Activated T-helper 2 cell treated with anti-CD3 and anti-CD28 coated beads, Interferon-gamma antibody, Interleukin-2, Interleukin-4, amounts not matched to agents 10 μg/mL and 5 μg/mL and 100 μg/mL, durations not matched to agents 14 hours and 24 hours and 36 hours (primary cell): ENCODE measurements around the gene MTHFD2L. TPM values are rescaled to one million over a fixed set of nuclear protein-coding genes. Genes with fewer than 3 reads are reported as not detected.
"Not testable (repeated sequence)": the region's sequence is repeated elsewhere in the genome, so short reads cannot be mapped to it uniquely, and the experiment has no call there.

Source experiments
- DNase-seq: peaks from one replicate; pipeline ENCODE4 v3.0.0; 2021; ENCODE audit warnings: low spot score
- H3K27ac Mint-ChIP-seq: one replicate; pipeline ENCODE4 v1.8.0; 2021; ENCODE audit warnings: mixed read lengths
- H3K27me3 Mint-ChIP-seq: one replicate; pipeline ENCODE4 v1.8.0; 2021; ENCODE audit warnings: low read depth, mixed read lengths
- H3K36me3 Mint-ChIP-seq: one replicate; pipeline ENCODE4 v1.8.0; 2021; ENCODE audit warnings: low read depth, mixed read lengths
- H3K4me1 Mint-ChIP-seq: one replicate; pipeline ENCODE4 v1.8.0; 2021; ENCODE audit warnings: low read depth, mixed read lengths
- H3K4me3 Mint-ChIP-seq: one replicate; pipeline ENCODE4 v1.8.0; 2021; ENCODE audit warnings: low read depth, mild to moderate bottlenecking, moderate library complexity, mixed read lengths
- H3K9me3 Mint-ChIP-seq: one replicate; pipeline ENCODE4 v1.8.0; 2021; ENCODE audit warnings: mixed read lengths
- intact Hi-C: fragments of 100-400 bp; cut with micrococcal nuclease; formaldehyde crosslinking; loops from one replicate; pipeline ENCODE4 v1.15.1; 2023
- total RNA-seq: library from RNA; stranded (reverse); gene quantifications from 2 replicates; pipeline ENCODE4 v1.2.3, GENCODE V29; 2022

MTHFD2L gene
- total RNA-seq, 1 donor from 2014 or later: 8.6 TPM

- no peak for DNase-seq
- no peaks in the 10 kb centered on the region for H3K36me3 Mint-ChIP-seq
- H3K27ac Mint-ChIP-seq: no peak overlapping the region
- intact Hi-C loops: no loop called here
- no peaks in the 10 kb centered on the region for H3K9me3 Mint-ChIP-seq
- no peak overlapping the region for H3K4me3 Mint-ChIP-seq
- H3K27me3 Mint-ChIP-seq: peaks cover 39% of the 10 kb centered on the region
- H3K4me1 Mint-ChIP-seq: no peaks in the 10 kb centered on the region
Measured at GRCh38 chr4:74325886-74326285, 168.0 kb downstream of the MTHFD2L start.

GRCh38 chr4:74327762-74328161, 169.8 kb downstream of the MTHFD2L start:
- no peak overlapping the region for H3K4me3 Mint-ChIP-seq
- no peak for DNase-seq
- intact Hi-C loops: no loop called here
- no peaks in the 10 kb centered on the region for H3K4me1 Mint-ChIP-seq
- H3K27me3 Mint-ChIP-seq: peaks cover 35% of the 10 kb centered on the region
- no peaks in the 10 kb centered on the region for H3K36me3 Mint-ChIP-seq
- H3K9me3 Mint-ChIP-seq: no peaks in the 10 kb centered on the region
- no peak overlapping the region for H3K27ac Mint-ChIP-seq

- intact Hi-C loops: no loop called here
- H3K9me3 Mint-ChIP-seq: no peaks in the 10 kb centered on the region
- H3K36me3 Mint-ChIP-seq: no peaks in the 10 kb centered on the region
Measured at GRCh38 chr4:74328501-74328900, 170.6 kb downstream of the MTHFD2L start.

GRCh38 chr4:74329307-74329706, 171.4 kb downstream of the MTHFD2L start:
- no peak for DNase-seq
- intact Hi-C loops: no loop called here
- no peak overlapping the region for H3K4me3 Mint-ChIP-seq
- no peaks in the 10 kb centered on the region for H3K4me1 Mint-ChIP-seq
- H3K9me3 Mint-ChIP-seq: no peaks in the 10 kb centered on the region
- H3K27me3 Mint-ChIP-seq: peaks cover 25% of the 10 kb centered on the region
- H3K27ac Mint-ChIP-seq: no peak overlapping the region
- H3K36me3 Mint-ChIP-seq: no peaks in the 10 kb centered on the region

More at GRCh38 chr4:74328501-74328900, 170.6 kb downstream of the MTHFD2L start:
- Mint-ChIP-seq H3K4me3 (no peak overlapping the region), H3K4me1 (no peaks in the 10 kb centered on the region), H3K27me3 (peaks cover 30% of the 10 kb centered on the region), H3K27ac (no peak overlapping the region)
- DNase-seq: no peak

- intact Hi-C loops: no loop called here
- H3K4me1 Mint-ChIP-seq: no peaks in the 10 kb centered on the region
- no peak overlapping the region for H3K4me3 Mint-ChIP-seq
Measured at GRCh38 chr4:74330295-74330750, 172.4 kb downstream of the MTHFD2L start.

GRCh38 chr4:74331252-74331651, 173.3 kb downstream of the MTHFD2L start:
- no peaks in the 10 kb centered on the region for H3K36me3 Mint-ChIP-seq
- peaks cover 21% of the 10 kb centered on the region for H3K27me3 Mint-ChIP-seq
- intact Hi-C loops: no loop called here
- DNase-seq: no peak
- no peak overlapping the region for H3K4me3 Mint-ChIP-seq
- H3K27ac Mint-ChIP-seq: no peak overlapping the region
- no peaks in the 10 kb centered on the region for H3K4me1 Mint-ChIP-seq
- no peaks in the 10 kb centered on the region for H3K9me3 Mint-ChIP-seq

More at GRCh38 chr4:74330295-74330750, 172.4 kb downstream of the MTHFD2L start:
- H3K27me3 Mint-ChIP-seq: peaks cover 23% of the 10 kb centered on the region
- no peaks in the 10 kb centered on the region for H3K9me3 Mint-ChIP-seq
- no peak for DNase-seq
- H3K27ac Mint-ChIP-seq: no peak overlapping the region
- no peaks in the 10 kb centered on the region for H3K36me3 Mint-ChIP-seq

- no peaks in the 10 kb centered on the region for H3K9me3 Mint-ChIP-seq
- no peaks in the 10 kb centered on the region for H3K36me3 Mint-ChIP-seq
- H3K4me3 Mint-ChIP-seq: no peak overlapping the region
- no peak overlapping the region for H3K27ac Mint-ChIP-seq
- intact Hi-C loops: no loop called here
- peaks cover 21% of the 10 kb centered on the region for H3K27me3 Mint-ChIP-seq
- no peak for DNase-seq
- H3K4me1 Mint-ChIP-seq: no peaks in the 10 kb centered on the region
Measured at GRCh38 chr4:74331944-74332343, 174.0 kb downstream of the MTHFD2L start.

- intact Hi-C loops: no loop called here
- no peaks in the 10 kb centered on the region for H3K36me3 Mint-ChIP-seq
- no peak overlapping the region for H3K27ac Mint-ChIP-seq
- DNase-seq: no peak
- no peaks in the 10 kb centered on the region for H3K4me1 Mint-ChIP-seq
- H3K9me3 Mint-ChIP-seq: no peaks in the 10 kb centered on the region
- H3K27me3 Mint-ChIP-seq: peaks cover 11% of the 10 kb centered on the region
- no peak overlapping the region for H3K4me3 Mint-ChIP-seq
Measured at GRCh38 chr4:74334636-74335035, 176.7 kb downstream of the MTHFD2L start.

GRCh38 chr4:74335341-74336021, 177.6 kb downstream of the MTHFD2L start:
- H3K27me3 Mint-ChIP-seq: peaks cover 10% of the 10 kb centered on the region
- no peaks in the 10 kb centered on the region for H3K9me3 Mint-ChIP-seq
- no peak overlapping the region for H3K27ac Mint-ChIP-seq
- no peaks in the 10 kb centered on the region for H3K36me3 Mint-ChIP-seq
- H3K4me1 Mint-ChIP-seq: no peaks in the 10 kb centered on the region
- intact Hi-C loops: no loop called here
- H3K4me3 Mint-ChIP-seq: no peak overlapping the region
- DNase-seq: no peak

- Mint-ChIP-seq H3K4me1 (no peaks in the 10 kb centered on the region), H3K4me3 (no peak overlapping the region), H3K27me3 (no peaks in the 10 kb centered on the region), H3K27ac (no peak overlapping the region), H3K9me3 (peaks cover 9% of the 10 kb centered on the region), H3K36me3 (no peaks in the 10 kb centered on the region)
- DNase-seq: no peak
- intact Hi-C loops: no loop called here
Measured at GRCh38 chr4:74338792-74339333, 180.9 kb downstream of the MTHFD2L start.

- intact Hi-C loops: no loop called here
- Mint-ChIP-seq H3K4me3 (no peak overlapping the region), H3K36me3 (no peaks in the 10 kb centered on the region), H3K27me3 (no peaks in the 10 kb centered on the region), H3K27ac (no peak overlapping the region), H3K9me3 (peaks cover 11% of the 10 kb centered on the region), H3K4me1 (no peaks in the 10 kb centered on the region)
- DNase-seq: no peak
Measured at GRCh38 chr4:74339501-74339900, 181.6 kb downstream of the MTHFD2L start.

- intact Hi-C loops, DNase-seq, H3K4me1 Mint-ChIP-seq: not testable (repeated sequence)
Measured at GRCh38 chr4:74340421-74340820, 182.5 kb downstream of the MTHFD2L start.

GRCh38 chr4:74344031-74344430, 186.1 kb downstream of the MTHFD2L start:
- no peaks in the 10 kb centered on the region for H3K36me3 Mint-ChIP-seq
- intact Hi-C loops: no loop called here
- no peak overlapping the region for H3K4me3 Mint-ChIP-seq
- no peak for DNase-seq
- H3K27me3 Mint-ChIP-seq: peaks cover 1% of the 10 kb centered on the region
- peaks cover 19% of the 10 kb centered on the region for H3K9me3 Mint-ChIP-seq
- H3K4me1 Mint-ChIP-seq: no peaks in the 10 kb centered on the region
- H3K27ac Mint-ChIP-seq: no peak overlapping the region

More at GRCh38 chr4:74340421-74340820, 182.5 kb downstream of the MTHFD2L start:
- H3K27ac Mint-ChIP-seq, H3K27me3 Mint-ChIP-seq, H3K36me3 Mint-ChIP-seq, H3K4me3 Mint-ChIP-seq: not testable (repeated sequence)
- peaks cover 19% of the 10 kb centered on the region for H3K9me3 Mint-ChIP-seq
